Endothelial cell of umbilical vein (primary cell): ENCODE results near the gene ZNF827. TPM values are rescaled to one million over a fixed set of nuclear protein-coding genes. Genes with fewer than 3 reads are reported as not detected.

Source experiments
- BruUV-seq: library from RNA; stranded (reverse); fragments of 400-500 nt; replicated peaks from 2 replicates; lab custom pipeline; 2021; lab: Mats Ljungman, UMichigan
- CTCF ChIA-PET: fragments of 300-600, 350-600 bp; sonication (Branson Sonifier 250); formaldehyde crosslinking; loops from one replicate; lab custom pipeline; 2021; ENCODE audit warnings: antibody characterized with exemption, inconsistent platforms; lab: Charles Lee
- POLR2A ChIA-PET: fragments of 300-600, 350-600 bp; sonication (Branson Sonifier 250); formaldehyde crosslinking; loops from one replicate; lab custom pipeline; 2021; ENCODE audit warnings: antibody characterized with exemption, inconsistent platforms; lab: Charles Lee
- DNase-seq: peaks from one replicate; pipeline ENCODE4 v3.0.0-alpha.2; 2011; ENCODE audit warnings: low read depth, low spot score
- FAIRE-seq: peaks from 2 replicates; lab custom pipeline; 2011; peaks lifted over from hg19 to GRCh38; lab: Jason Lieb, UNC
- H2AFZ ChIP-seq: 2 replicates; pipeline ENCODE4 v1.6.0; 2012; ENCODE audit warnings: low read depth, low read length, control low read depth, inconsistent platforms
- H3K27ac ChIP-seq: 2 replicates; pipeline ENCODE4 v1.5.1; 2011; ENCODE audit warnings: low read depth, mild to moderate bottlenecking, control low read depth, low read length, moderate library complexity; ENCODE audit not compliant: insufficient read depth
- H3K27me3 ChIP-seq, 2 experiments: 2 replicates each; pipeline versions ENCODE4 v1.6.0 to v1.6.1; 2011; ENCODE audit warnings: low read length in 2 of 2, mixed read lengths in 1 of 2; ENCODE audit not compliant: control insufficient read depth in 2 of 2, insufficient read depth in 2 of 2
- H3K36me3 ChIP-seq, 2 experiments: 2 replicates in 1 of 2; 3 replicates in 1 of 2; pipeline ENCODE4 v1.5.1; 2011; ENCODE audit warnings: low read length in 2 of 2, mild to moderate bottlenecking in 1 of 2, moderate library complexity in 1 of 2; ENCODE audit not compliant: control insufficient read depth in 2 of 2, insufficient read depth in 2 of 2; ENCODE audit errors: extremely low read depth in 1 of 2
- H3K4me1 ChIP-seq: 3 replicates; pipeline ENCODE4 v1.5.1; 2011; ENCODE audit warnings: mild to moderate bottlenecking, low read length; ENCODE audit not compliant: control insufficient read depth, insufficient read depth; ENCODE audit errors: extremely low read depth
- H3K4me2 ChIP-seq: 2 replicates; pipeline ENCODE4 v1.6.1; 2011; ENCODE audit warnings: low read length, control low read depth, mixed read lengths; ENCODE audit not compliant: insufficient read depth
- H3K4me3 ChIP-seq, 3 experiments: fragments of 200-600 bp in 1 of 3; sonication (generic), shearing (Covaris generic) in 1 of 3; replicated peaks in 1 of 3; 2 replicates each; pipeline ENCODE4 v1.5.1; 2011 to 2016; ENCODE audit warnings: control low read depth in 3 of 3, low read length in 3 of 3, mild to moderate bottlenecking in 2 of 3, inconsistent platforms in 1 of 3, low read depth in 1 of 3, moderate library complexity in 1 of 3; ENCODE audit not compliant: insufficient read depth in 1 of 3
- H3K79me2 ChIP-seq: 2 replicates; pipeline ENCODE4 v1.6.0; 2012; ENCODE audit warnings: low read length, inconsistent platforms; ENCODE audit not compliant: control insufficient read depth, insufficient read depth
- H3K9ac ChIP-seq: replicated peaks from 2 replicates; pipeline ENCODE3; 2011; ENCODE audit warnings: low read length, control low read depth; ENCODE audit not compliant: insufficient read depth; ENCODE audit errors: extremely low read depth
- H3K9me1 ChIP-seq: replicated peaks from 3 replicates; pipeline ENCODE4 v1.6.0; 2011; ENCODE audit warnings: mild to moderate bottlenecking, low read length; ENCODE audit not compliant: control insufficient read depth, insufficient read depth; ENCODE audit errors: extremely low read depth
- H3K9me3 ChIP-seq: replicated peaks from 2 replicates; pipeline ENCODE4 v1.5.1; 2012; ENCODE audit warnings: low read length, inconsistent platforms; ENCODE audit not compliant: control insufficient read depth, insufficient read depth
- H4K20me1 ChIP-seq: replicated peaks from 2 replicates; pipeline ENCODE3; 2011; ENCODE audit warnings: mild to moderate bottlenecking, low read length; ENCODE audit not compliant: control insufficient read depth, insufficient read depth; ENCODE audit errors: extremely low read depth
- CTCF ChIP-seq, 2 donors: IDR thresholded peaks; 1 replicate in 1 of 2; 2 replicates in 1 of 2; pipeline ENCODE4 v1.5.1; 2011; ENCODE audit warnings: low read length in 2 of 2, mild to moderate bottlenecking in 2 of 2, moderate library complexity in 2 of 2, control low read depth in 1 of 2, inconsistent platforms in 1 of 2, low read depth in 1 of 2; ENCODE audit not compliant: insufficient read depth in 1 of 2; ENCODE audit errors: extremely low read depth in 1 of 2
- EZH2 ChIP-seq: IDR thresholded peaks from 2 replicates; pipeline ENCODE4 v1.6.1; 2012; ENCODE audit warnings: borderline replicate concordance, low read depth, mild to moderate bottlenecking, moderate library complexity, low read length, inconsistent platforms; ENCODE audit not compliant: severe bottlenecking
- FOS ChIP-seq: IDR thresholded peaks from 2 replicates; pipeline ENCODE4 v1.6.1; 2011; ENCODE audit warnings: mild to moderate bottlenecking, low read length, moderate library complexity, borderline replicate concordance; ENCODE audit not compliant: insufficient read depth
- GATA2 ChIP-seq: IDR thresholded peaks from 2 replicates; pipeline ENCODE4 v1.7.0; 2011; ENCODE audit warnings: low read depth, mild to moderate bottlenecking, moderate library complexity, mixed read lengths, low read length; ENCODE audit not compliant: insufficient read length, insufficient read depth
- JUN ChIP-seq: IDR thresholded peaks from 2 replicates; pipeline ENCODE4 v1.6.1; 2011; ENCODE audit warnings: borderline replicate concordance, low read depth; ENCODE audit not compliant: insufficient read length, insufficient read depth
- MAX ChIP-seq: IDR thresholded peaks from 2 replicates; pipeline ENCODE4 v1.6.1; 2011; ENCODE audit not compliant: insufficient read depth, insufficient read length
- MYC ChIP-seq: IDR thresholded peaks from one replicate; pipeline ENCODE4 v1.6.1; 2011; ENCODE audit warnings: mild to moderate bottlenecking, low read depth, low read length
- POLR2A ChIP-seq: IDR thresholded peaks from 2 replicates; pipeline ENCODE4 v1.6.1; 2012; ENCODE audit warnings: low read depth, mild to moderate bottlenecking, control low read depth, low read length
- POLR2AphosphoS5 ChIP-seq: IDR thresholded peaks from 2 replicates; pipeline ENCODE4 v1.6.1; 2012; ENCODE audit warnings: low read depth, mild to moderate bottlenecking, control low read depth, low read length, moderate library complexity; ENCODE audit not compliant: insufficient read depth
- dilution Hi-C: fragments of 300-500 bp; cut with MboI; formaldehyde crosslinking; loops from one replicate; pipeline ENCODE4 v1.15.0; 2019; ENCODE audit warnings: low sequenced_read_pairs; ENCODE audit not compliant: extremely low pct_ligation_motif_present
- intact Hi-C: fragments of 100-400 bp; cut with micrococcal nuclease; formaldehyde crosslinking; loops from one replicate; pipeline ENCODE4 v1.10.0; 2022
- polyA plus RNA-seq, 4 experiments: library from polyadenylated mRNA; depleted of rRNA in 3 of 4; stranded (reverse) in 3 of 4; unstranded in 1 of 4; fragments of >200 nt; gene quantifications; 2 replicates each; pipeline versions ENCODE4 v1.2.1 to v1.2.3, GENCODE V29; 2011 to 2012; ENCODE audit warnings: missing spikeins in 1 of 4
- total RNA-seq: library from RNA; stranded (reverse); gene quantifications from 2 replicates; pipeline ENCODE4 v1.2.3, GENCODE V29; 2021

Gene ZNF827
- total and polyA plus RNA-seq, 2 donors (not counting 3 experiments of a cell fraction or from before 2014, with no cell fraction given) = 16.9 to 23.7 TPM

GRCh38 chr4:145822581-145822980 lies 116.0 kb downstream of the ZNF827 start:
- no peak overlapping the region for H3K4me2 ChIP-seq
- H3K4me3 ChIP-seq = no peak overlapping the region
- H3K9me3 ChIP-seq = no peaks in the 10 kb centered on the region
- FAIRE-seq (no peak), DNase-seq (no peak)
- dilution Hi-C loops = no loop called here
- H3K79me2 ChIP-seq = no peaks in the 10 kb centered on the region
- no TSS peak for BruUV-seq
- no peak overlapping the region for H3K27ac ChIP-seq
- H3K27me3 ChIP-seq = no peaks in the 10 kb centered on the region
- H2AFZ ChIP-seq = no peak overlapping the region
- H3K9me1 ChIP-seq = no peaks in the 10 kb centered on the region
- H3K9ac ChIP-seq = no peak overlapping the region
- H3K4me1 ChIP-seq = no peaks in the 10 kb centered on the region
- POLR2A ChIA-PET = no interaction called here
- no peaks in the 10 kb centered on the region for H4K20me1 ChIP-seq
- CTCF ChIA-PET = no interaction called here
- intact Hi-C loops = no loop called here
- no peak for TF ChIP-seq JUN
- no peak for TF ChIP-seq MYC
- no peak for TF ChIP-seq GATA2
- TF ChIP-seq POLR2A = no peak
- TF ChIP-seq EZH2 = no peak
- TF ChIP-seq MAX = no peak
- H3K36me3 ChIP-seq = peaks cover 0 to 6% of the 10 kb centered on the region in 2 experiments

DNA sequence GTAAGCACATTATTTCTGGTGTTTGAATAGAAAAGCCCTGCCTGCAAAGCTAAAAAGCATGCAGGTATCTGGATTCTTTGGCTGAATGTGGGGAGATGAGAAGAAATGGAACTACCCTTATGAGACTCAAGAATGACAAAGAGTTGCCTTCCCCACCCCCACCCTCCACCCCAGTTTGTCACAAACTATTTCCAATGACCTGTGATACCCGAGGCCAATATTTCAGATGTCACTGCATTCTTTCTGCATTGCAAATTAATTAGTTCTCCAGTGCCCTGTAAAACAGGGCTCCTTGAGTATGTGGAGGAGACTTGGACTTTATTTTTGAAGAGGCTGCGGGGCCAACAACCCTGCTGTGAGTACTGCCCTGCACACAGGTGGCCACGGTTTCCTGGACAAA lies 116.4 kb downstream of the ZNF827 start:
- Histone ChIP-seq H3K4me3 (no peak overlapping the region), H4K20me1 (no peaks in the 10 kb centered on the region), H3K9ac (no peak overlapping the region), H3K4me2 (no peak overlapping the region), H3K79me2 (no peaks in the 10 kb centered on the region), H3K9me1 (no peaks in the 10 kb centered on the region), H3K4me1 (no peaks in the 10 kb centered on the region), H3K9me3 (no peaks in the 10 kb centered on the region), H2AFZ (no peak overlapping the region), H3K27me3 (no peaks in the 10 kb centered on the region), H3K36me3 (peaks cover 0 to 6% of the 10 kb centered on the region in 2 experiments), H3K27ac (no peak overlapping the region)
- no TSS peak for BruUV-seq
- TF ChIP-seq JUN (no peak), EZH2 (no peak), MYC (no peak), MAX (no peak), FOS (no peak), POLR2AphosphoS5 (no peak), CTCF (IDR thresholded peaks at IDR 0.05; ENCODE audit: extremely low read depth in 1 of 2, insufficient read depth in 1 of 2, low read depth in 1 of 2, low read length in 2 of 2) (no peak), GATA2 (no peak), POLR2A (no peak)
- dilution Hi-C loops = no loop called here
- no peak for DNase-seq
- intact Hi-C loops = no loop called here
- POLR2A ChIA-PET = no interaction called here
- CTCF ChIA-PET = interaction anchor here (1.1 kb wide), 1 partner anchor 20 kb away, joined by 3 read pairs; no protein-coding TSS in a partner anchor
- FAIRE-seq = no peak
